GM10266 (cell line): ENCODE data around the gene TBCC.

Experiments
- DNase-seq: peaks from one replicate; pipeline ENCODE4 v3.0.0; 2012; ENCODE audit errors: extremely low spot score
- TF ChIP-seq, protein P1 (sequence below): IDR thresholded peaks from 2 replicates; pipeline ENCODE4 v1.5.1; 2012; ENCODE audit warnings: mild to moderate bottlenecking, low read depth; ENCODE audit not compliant: control insufficient read depth, insufficient read depth; ENCODE audit errors: missing control alignments

TBCC gene

GRCh38 chr6:42727627-42728026 is 18.3 kb downstream of the TBCC start:
- no peak for DNase-seq
- TF ChIP-seq, protein P1, sequence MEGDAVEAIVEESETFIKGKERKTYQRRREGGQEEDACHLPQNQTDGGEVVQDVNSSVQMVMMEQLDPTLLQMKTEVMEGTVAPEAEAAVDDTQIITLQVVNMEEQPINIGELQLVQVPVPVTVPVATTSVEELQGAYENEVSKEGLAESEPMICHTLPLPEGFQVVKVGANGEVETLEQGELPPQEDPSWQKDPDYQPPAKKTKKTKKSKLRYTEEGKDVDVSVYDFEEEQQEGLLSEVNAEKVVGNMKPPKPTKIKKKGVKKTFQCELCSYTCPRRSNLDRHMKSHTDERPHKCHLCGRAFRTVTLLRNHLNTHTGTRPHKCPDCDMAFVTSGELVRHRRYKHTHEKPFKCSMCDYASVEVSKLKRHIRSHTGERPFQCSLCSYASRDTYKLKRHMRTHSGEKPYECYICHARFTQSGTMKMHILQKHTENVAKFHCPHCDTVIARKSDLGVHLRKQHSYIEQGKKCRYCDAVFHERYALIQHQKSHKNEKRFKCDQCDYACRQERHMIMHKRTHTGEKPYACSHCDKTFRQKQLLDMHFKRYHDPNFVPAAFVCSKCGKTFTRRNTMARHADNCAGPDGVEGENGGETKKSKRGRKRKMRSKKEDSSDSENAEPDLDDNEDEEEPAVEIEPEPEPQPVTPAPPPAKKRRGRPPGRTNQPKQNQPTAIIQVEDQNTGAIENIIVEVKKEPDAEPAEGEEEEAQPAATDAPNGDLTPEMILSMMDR = no peak

DNA sequence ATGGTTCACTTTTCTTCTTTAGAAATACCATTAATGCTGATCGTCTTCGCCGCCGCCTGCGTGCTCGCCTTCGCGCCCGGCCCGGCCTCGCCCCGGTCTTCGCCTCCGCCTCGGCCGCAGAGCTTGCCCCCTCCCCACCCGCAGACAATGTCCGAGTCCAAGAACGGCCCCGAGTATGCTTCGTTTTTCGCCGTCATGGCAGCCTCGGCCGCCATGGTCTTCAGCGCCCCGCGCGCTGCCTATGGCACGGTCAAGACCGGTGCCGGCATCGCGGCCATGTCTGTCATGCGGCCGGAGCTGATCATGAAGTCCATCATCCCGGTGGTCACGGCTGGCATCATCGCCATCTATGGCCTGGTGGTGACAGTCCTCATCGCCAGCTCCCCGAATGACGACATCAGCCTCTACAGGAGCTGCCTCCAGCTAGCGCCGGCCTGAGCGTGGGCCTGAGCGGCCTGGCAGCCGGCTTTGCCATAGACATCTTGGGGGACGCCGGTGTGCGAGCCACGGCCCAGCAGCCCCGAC is 18.8 kb downstream of the TBCC start:
- TF ChIP-seq, protein P1 = no peak
- no peak for DNase-seq

GRCh38 chr6:42726485-42727086 is 19.3 kb downstream of the TBCC start:
- DNase-seq = peak; percentile 89
- TF ChIP-seq, protein P1 = peak; percentile 93

GRCh38 chr6:42726026-42726425 is 19.9 kb downstream of the TBCC start:
- TF ChIP-seq, protein P1 = no peak
- DNase-seq = no peak

DNA sequence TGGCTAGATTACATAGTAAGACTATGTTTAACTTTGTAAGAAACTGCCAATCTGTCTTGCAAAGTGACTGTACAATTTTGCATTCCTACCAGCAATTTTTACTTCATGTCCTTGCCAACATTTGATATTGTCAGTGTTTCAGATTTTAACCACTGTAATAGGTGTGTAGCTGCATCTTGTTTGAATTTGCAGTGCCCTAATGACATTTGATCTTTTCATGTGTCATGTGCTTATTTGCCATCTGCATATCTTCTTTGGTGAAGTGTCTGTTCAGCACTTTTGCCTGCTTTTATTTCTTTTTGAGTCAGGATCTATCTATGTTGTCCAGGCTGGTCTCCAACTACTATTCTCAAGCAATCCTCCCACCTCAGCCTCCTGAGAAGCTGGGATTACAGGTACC is 21.1 kb downstream of the TBCC start:
- TF ChIP-seq, protein P1 = no peak
- no peak for DNase-seq

DNA sequence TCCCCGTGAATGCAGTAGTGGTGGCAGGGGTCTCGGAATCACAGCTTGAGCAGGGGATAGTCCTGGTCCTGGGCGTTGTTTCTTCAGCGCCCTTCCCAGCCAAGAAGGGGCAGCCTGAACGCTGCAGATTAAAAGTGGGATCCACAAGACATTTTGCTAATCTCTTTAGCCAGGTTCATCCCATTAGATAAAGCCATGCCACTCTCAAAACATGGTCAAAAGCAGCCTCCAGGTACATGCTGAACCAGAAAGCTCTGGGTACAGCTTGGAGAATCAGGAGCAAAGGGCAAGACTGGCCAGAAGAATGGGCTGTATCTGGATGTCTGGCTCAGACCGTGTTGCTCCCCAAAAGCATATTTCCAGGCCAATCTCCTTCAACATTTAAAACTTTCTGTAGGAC is 23.4 kb downstream of the TBCC start, which contains the start of gene PRPH2:
Gene PRPH2 (minus strand): TSS at position 101 of the 400 bp plus-strand sequence. CDS start 263 bp downstream, outside the sequence.
- TF ChIP-seq, protein P1 = no peak
- no peak for DNase-seq

- DNase-seq = no peak
Observed at GRCh38 chr6:42720739-42721138, 25.2 kb downstream of the TBCC start.

More at GRCh38 chr6:42720739-42721138, 25.2 kb downstream of the TBCC start:
- TF ChIP-seq, protein P1 = no peak
